ENCODE measurements around the gene CDC42BPA.
"Not testable (repeated sequence)": the region's sequence is repeated elsewhere in the genome, so short reads cannot be mapped to it uniquely, and the experiment has no call there.

The CDC42BPA gene

DNA sequence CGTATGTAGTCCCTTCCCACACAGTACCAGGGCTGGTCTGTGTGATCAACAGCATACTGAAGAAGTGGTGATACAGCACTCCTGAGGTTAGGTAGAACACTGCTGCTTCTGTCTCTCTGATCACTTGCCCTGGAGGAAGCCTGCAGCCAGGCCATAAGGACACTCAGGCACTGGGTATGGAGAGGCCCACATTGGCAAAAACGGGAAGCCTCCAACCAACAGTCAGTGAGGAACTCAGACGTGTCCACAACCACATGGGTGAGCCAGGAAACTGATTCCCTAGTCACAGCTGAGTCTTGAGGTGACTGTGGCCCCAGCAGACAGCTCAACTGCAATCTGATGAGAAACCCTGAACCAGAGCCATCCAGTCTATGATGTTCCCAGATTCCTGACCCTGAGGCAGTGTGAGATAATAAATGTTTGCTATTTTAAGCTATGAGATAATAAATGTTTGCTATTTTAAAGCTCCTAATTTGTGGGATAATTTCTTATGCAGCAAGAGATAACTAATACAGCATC, 315.7 kb downstream of the CDC42BPA start:
- Histone ChIP-seq H3K23ac (ENCODE audit: low read length) (no peak overlapping the region), H4K8ac (ENCODE audit: low read depth, low read length) (no peak overlapping the region), H3K14ac (ENCODE audit: low read length) (no peak overlapping the region), H3K9ac (ENCODE audit: low read length) (no peak overlapping the region), H3K27ac (ENCODE audit: low read depth, low read length) (no peak overlapping the region), H3K4ac (ENCODE audit: low read depth, low read length) (no peak overlapping the region), H4K12ac (ENCODE audit: low read depth, low read length) (no peak overlapping the region), H3K9me3 (ENCODE audit: insufficient read depth, low read depth, low read length) (no peaks in the 10 kb centered on the region), H3K18ac (ENCODE audit: low read length) (no peak overlapping the region), H3K79me2 (ENCODE audit: control insufficient read depth, insufficient read depth, low read length, poor library complexity) (no peaks in the 10 kb centered on the region), H3K79me1 (ENCODE audit: low read length) (no peaks in the 10 kb centered on the region), H2AFZ (ENCODE audit: insufficient read depth, low read length, poor library complexity) (no peak overlapping the region), H2BK120ac (ENCODE audit: insufficient read depth, low read length, poor library complexity) (no peak overlapping the region), H2AK5ac (ENCODE audit: low read length) (no peak overlapping the region), H2BK12ac (ENCODE audit: low read length) (no peak overlapping the region), H2BK5ac (ENCODE audit: low read depth, low read length, poor library complexity) (no peak overlapping the region), H3K27me3 (ENCODE audit: insufficient read depth, low read length) (no peaks in the 10 kb centered on the region), H3K36me3 (ENCODE audit: control insufficient read depth in 1 of 2, insufficient read depth in 2 of 2, low read length in 2 of 2) (peaks cover 2 to 3% of the 10 kb centered on the region in 2 experiments), H3K4me3 (ENCODE audit: low read depth, low read length) (no peak overlapping the region), H3K4me2 (ENCODE audit: low read length) (no peak overlapping the region), H3K4me1 (ENCODE audit: control insufficient read depth in 1 of 2, insufficient read depth in 2 of 2, low read length in 2 of 2) (no peaks in the 10 kb centered on the region), H4K91ac (ENCODE audit: low read depth, low read length) (no peak overlapping the region)
- DNase-seq, result no peak
- no CpG with 5 or more reads among the region's 3 CpGs for WGBS (ENCODE audit: extremely low coverage, insufficient coverage, insufficient read length)

DNA sequence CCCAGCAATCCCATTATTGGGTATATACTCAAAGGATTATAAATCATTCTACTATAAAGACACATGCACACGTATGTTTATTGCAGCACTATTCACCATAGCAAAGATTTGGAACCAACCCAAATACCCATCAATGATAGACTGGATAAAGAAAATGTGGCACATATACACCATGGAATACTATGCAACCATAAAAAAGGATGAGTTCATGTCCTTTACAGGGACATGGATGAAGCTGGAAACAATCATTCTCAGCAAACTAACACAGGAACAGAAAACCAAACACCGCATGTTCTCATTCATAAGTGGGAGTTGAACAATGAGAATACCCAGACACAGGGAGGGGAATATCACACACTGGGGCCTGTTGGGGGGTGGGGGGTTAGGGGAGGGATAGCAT, 318.7 kb downstream of the CDC42BPA start:
- H3K79me1 ChIP-seq (ENCODE audit: low read length); H3K23ac ChIP-seq (ENCODE audit: low read length); H3K27me3 ChIP-seq (ENCODE audit: insufficient read depth, low read length); H4K12ac ChIP-seq (ENCODE audit: low read depth, low read length); H3K4me3 ChIP-seq (ENCODE audit: low read depth, low read length); H3K36me3 ChIP-seq (ENCODE audit: control insufficient read depth in 1 of 2, insufficient read depth in 2 of 2, low read length in 2 of 2); H3K18ac ChIP-seq (ENCODE audit: low read length); H2BK12ac ChIP-seq (ENCODE audit: low read length); H3K4me1 ChIP-seq (ENCODE audit: control insufficient read depth in 1 of 2, insufficient read depth in 2 of 2, low read length in 2 of 2); H2BK5ac ChIP-seq (ENCODE audit: low read depth, low read length, poor library complexity); H3K4ac ChIP-seq (ENCODE audit: low read depth, low read length); H2AK5ac ChIP-seq (ENCODE audit: low read length); H3K14ac ChIP-seq (ENCODE audit: low read length); H4K91ac ChIP-seq (ENCODE audit: low read depth, low read length); H3K79me2 ChIP-seq (ENCODE audit: control insufficient read depth, insufficient read depth, low read length, poor library complexity); H2BK120ac ChIP-seq (ENCODE audit: insufficient read depth, low read length, poor library complexity); H4K8ac ChIP-seq (ENCODE audit: low read depth, low read length); H2AFZ ChIP-seq (ENCODE audit: insufficient read depth, low read length, poor library complexity); H3K4me2 ChIP-seq (ENCODE audit: low read length); H3K27ac ChIP-seq (ENCODE audit: low read depth, low read length); H3K9ac ChIP-seq (ENCODE audit: low read length); H3K9me3 ChIP-seq (ENCODE audit: insufficient read depth, low read depth, low read length); DNase-seq: not testable (repeated sequence)
- no CpG with 5 or more reads among the region's 2 CpGs for WGBS (ENCODE audit: extremely low coverage, insufficient coverage, insufficient read length)

DNA sequence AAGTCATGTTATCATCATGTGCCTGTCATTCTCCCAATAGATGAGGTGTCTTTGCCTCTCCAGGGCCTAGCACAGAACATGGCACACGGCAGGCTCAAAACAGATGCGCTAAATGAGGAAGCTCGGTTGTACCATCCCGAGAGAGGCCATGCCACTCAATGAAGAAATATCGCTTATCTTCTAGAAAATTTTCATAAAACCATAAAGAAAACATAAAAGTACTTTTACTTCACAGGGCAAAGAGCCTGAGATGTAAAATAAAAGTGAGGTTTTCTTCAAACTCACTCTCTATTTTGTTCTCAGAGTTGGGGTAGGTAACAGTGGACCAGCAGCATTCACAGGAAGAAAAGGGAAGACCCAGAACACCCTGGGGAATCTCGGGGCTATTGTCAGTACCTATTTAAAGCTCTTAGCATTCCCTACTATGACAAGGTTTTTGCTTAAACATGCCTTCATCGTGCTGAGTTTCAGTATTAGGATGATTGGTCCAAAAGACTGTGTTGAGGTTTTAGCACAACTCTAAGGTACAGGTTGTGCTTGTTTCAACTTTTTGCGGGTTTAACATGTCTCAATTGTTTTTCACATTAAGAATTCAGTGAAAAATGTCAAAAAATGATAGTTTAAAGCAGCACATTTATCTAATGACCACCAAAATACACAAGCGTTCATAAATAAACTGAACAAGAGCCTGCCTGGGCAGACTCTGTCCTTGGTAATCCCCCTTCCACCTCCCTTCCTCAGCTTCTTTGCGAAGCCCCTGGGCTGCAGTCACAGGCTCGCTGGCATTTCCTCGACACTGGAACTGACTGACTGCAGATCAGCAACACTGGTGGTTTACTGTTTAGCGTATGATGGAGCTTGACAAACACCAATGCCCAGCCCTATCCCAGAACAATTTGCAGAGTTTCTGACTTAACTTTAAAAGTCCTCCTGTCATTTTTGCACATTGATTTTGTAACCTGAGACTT, 322.6 kb downstream of the CDC42BPA start:
- no peak overlapping the region for H2AK5ac ChIP-seq (ENCODE audit: low read length)
- H3K18ac ChIP-seq (ENCODE audit: low read length), result no peak overlapping the region
- peak overlapping the region; percentile 39 for H3K4me3 ChIP-seq (ENCODE audit: low read depth, low read length)
- H3K14ac ChIP-seq (ENCODE audit: low read length), result no peak overlapping the region
- no peaks in the 10 kb centered on the region for H3K9me3 ChIP-seq (ENCODE audit: insufficient read depth, low read depth, low read length)
- no peaks in the 10 kb centered on the region for H3K27me3 ChIP-seq (ENCODE audit: insufficient read depth, low read length)
- H4K91ac ChIP-seq (ENCODE audit: low read depth, low read length), result no peak overlapping the region
- peaks cover 4% of the 10 kb centered on the region in 2 experiments for H3K36me3 ChIP-seq (ENCODE audit: control insufficient read depth in 1 of 2, insufficient read depth in 2 of 2, low read length in 2 of 2)
- H2AFZ ChIP-seq (ENCODE audit: insufficient read depth, low read length, poor library complexity), result no peak overlapping the region
- no peaks in the 10 kb centered on the region for H3K4me1 ChIP-seq (ENCODE audit: control insufficient read depth in 1 of 2, insufficient read depth in 2 of 2, low read length in 2 of 2)
- no CpG with 5 or more reads among the region's 13 CpGs for WGBS (ENCODE audit: extremely low coverage, insufficient coverage, insufficient read length)
- H3K23ac ChIP-seq (ENCODE audit: low read length), result no peak overlapping the region
- H3K79me2 ChIP-seq (ENCODE audit: control insufficient read depth, insufficient read depth, low read length, poor library complexity), result no peaks in the 10 kb centered on the region
- no peak overlapping the region for H3K4me2 ChIP-seq (ENCODE audit: low read length)
- H4K8ac ChIP-seq (ENCODE audit: low read depth, low read length), result no peak overlapping the region
- H3K9ac ChIP-seq (ENCODE audit: low read length), result no peak overlapping the region
- no peak overlapping the region for H2BK5ac ChIP-seq (ENCODE audit: low read depth, low read length, poor library complexity)
- no peak overlapping the region for H2BK12ac ChIP-seq (ENCODE audit: low read length)
- H3K27ac ChIP-seq (ENCODE audit: low read depth, low read length), result no peak overlapping the region
- no peaks in the 10 kb centered on the region for H3K79me1 ChIP-seq (ENCODE audit: low read length)
- no peak overlapping the region for H2BK120ac ChIP-seq (ENCODE audit: insufficient read depth, low read length, poor library complexity)
- H4K12ac ChIP-seq (ENCODE audit: low read depth, low read length), result no peak overlapping the region
- H3K4ac ChIP-seq (ENCODE audit: low read depth, low read length), result no peak overlapping the region
- DNase-seq, result no peak

DNA sequence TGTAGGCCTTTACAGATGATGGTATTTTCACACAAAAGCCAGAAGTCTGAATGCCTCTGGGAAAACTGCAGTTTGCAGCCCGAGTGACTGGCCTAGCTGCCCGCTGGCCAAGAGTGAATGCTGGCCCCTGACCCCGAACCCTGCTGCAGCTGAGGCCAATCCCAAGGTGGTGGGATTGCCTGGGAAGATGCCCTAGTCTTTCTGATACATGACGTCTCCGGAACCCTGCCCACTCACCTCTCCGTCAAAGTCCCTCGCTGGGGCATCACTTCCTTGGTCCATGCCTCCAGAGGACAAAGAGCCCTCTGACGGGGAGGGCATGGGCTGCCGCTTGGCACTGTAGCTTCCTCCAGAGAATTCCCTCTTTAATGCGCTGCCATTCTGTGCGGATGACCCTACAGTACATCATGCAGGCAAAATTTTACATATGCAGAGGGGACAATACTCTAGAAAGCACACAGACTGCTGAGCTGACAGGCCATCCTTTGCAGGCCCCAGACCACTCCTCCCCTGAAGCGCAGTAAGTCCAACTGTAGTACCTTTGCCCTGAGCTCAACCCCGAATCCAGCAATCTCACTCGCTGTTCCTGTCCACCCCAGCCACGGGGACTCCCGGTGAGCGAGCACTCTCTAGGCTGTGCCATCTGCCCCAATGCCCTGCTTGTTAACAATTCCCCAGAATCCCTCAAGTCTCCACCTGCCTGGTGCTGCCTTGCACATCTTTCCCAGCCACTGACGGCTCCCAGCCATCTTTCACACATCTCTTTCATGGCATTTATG, 323.5 kb downstream of the CDC42BPA start:
- Histone ChIP-seq H3K9ac (ENCODE audit: low read length) (no peak overlapping the region), H4K91ac (ENCODE audit: low read depth, low read length) (no peak overlapping the region), H3K4ac (ENCODE audit: low read depth, low read length) (no peak overlapping the region), H3K18ac (ENCODE audit: low read length) (no peak overlapping the region), H3K4me3 (ENCODE audit: low read depth, low read length) (peak overlapping the region; percentile 39), H3K36me3 (ENCODE audit: control insufficient read depth in 1 of 2, insufficient read depth in 2 of 2, low read length in 2 of 2) (peaks cover 4% of the 10 kb centered on the region in 2 experiments), H2BK120ac (ENCODE audit: insufficient read depth, low read length, poor library complexity) (no peak overlapping the region), H3K4me1 (ENCODE audit: control insufficient read depth in 1 of 2, insufficient read depth in 2 of 2, low read length in 2 of 2) (peaks cover 0 to 3% of the 10 kb centered on the region in 2 experiments), H3K27ac (ENCODE audit: low read depth, low read length) (no peak overlapping the region), H3K79me1 (ENCODE audit: low read length) (no peaks in the 10 kb centered on the region), H2AFZ (ENCODE audit: insufficient read depth, low read length, poor library complexity) (no peak overlapping the region), H2AK5ac (ENCODE audit: low read length) (no peak overlapping the region), H3K4me2 (ENCODE audit: low read length) (no peak overlapping the region), H2BK12ac (ENCODE audit: low read length) (no peak overlapping the region), H4K8ac (ENCODE audit: low read depth, low read length) (no peak overlapping the region), H3K79me2 (ENCODE audit: control insufficient read depth, insufficient read depth, low read length, poor library complexity) (no peaks in the 10 kb centered on the region), H3K14ac (ENCODE audit: low read length) (no peak overlapping the region), H4K12ac (ENCODE audit: low read depth, low read length) (no peak overlapping the region), H2BK5ac (ENCODE audit: low read depth, low read length, poor library complexity) (no peak overlapping the region), H3K9me3 (ENCODE audit: insufficient read depth, low read depth, low read length) (no peaks in the 10 kb centered on the region), H3K27me3 (ENCODE audit: insufficient read depth, low read length) (no peaks in the 10 kb centered on the region), H3K23ac (ENCODE audit: low read length) (no peak overlapping the region)
- no peak for DNase-seq
- no CpG with 5 or more reads among the region's 18 CpGs for WGBS (ENCODE audit: extremely low coverage, insufficient coverage, insufficient read length)
